PC-3 (cell line): Measurements from ENCODE around the gene SNX27.

ENCODE experiments used
- EZH2phosphoT487 ChIP-seq: fragments of 300-600 bp; sonication (generic); IDR thresholded peaks from 2 replicates; pipeline ENCODE4 v1.6.1; 2018; ENCODE audit warnings: mild to moderate bottlenecking, antibody characterized with exemption, low read length, borderline replicate concordance
- TF ChIP-seq, protein P1 (sequence below): fragments of 300-600 bp; sonication (generic); conservative IDR thresholded peaks from 2 replicates; pipeline ENCODE4 v1.5.1; 2017; ENCODE audit warnings: antibody characterized with exemption, low read depth, mild to moderate bottlenecking, low read length

GRCh38 chr1:151686561-151686960 is 74.7 kb downstream of the SNX27 start:
- TF ChIP-seq, protein P1, sequence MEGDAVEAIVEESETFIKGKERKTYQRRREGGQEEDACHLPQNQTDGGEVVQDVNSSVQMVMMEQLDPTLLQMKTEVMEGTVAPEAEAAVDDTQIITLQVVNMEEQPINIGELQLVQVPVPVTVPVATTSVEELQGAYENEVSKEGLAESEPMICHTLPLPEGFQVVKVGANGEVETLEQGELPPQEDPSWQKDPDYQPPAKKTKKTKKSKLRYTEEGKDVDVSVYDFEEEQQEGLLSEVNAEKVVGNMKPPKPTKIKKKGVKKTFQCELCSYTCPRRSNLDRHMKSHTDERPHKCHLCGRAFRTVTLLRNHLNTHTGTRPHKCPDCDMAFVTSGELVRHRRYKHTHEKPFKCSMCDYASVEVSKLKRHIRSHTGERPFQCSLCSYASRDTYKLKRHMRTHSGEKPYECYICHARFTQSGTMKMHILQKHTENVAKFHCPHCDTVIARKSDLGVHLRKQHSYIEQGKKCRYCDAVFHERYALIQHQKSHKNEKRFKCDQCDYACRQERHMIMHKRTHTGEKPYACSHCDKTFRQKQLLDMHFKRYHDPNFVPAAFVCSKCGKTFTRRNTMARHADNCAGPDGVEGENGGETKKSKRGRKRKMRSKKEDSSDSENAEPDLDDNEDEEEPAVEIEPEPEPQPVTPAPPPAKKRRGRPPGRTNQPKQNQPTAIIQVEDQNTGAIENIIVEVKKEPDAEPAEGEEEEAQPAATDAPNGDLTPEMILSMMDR = no peak
- no peak for TF ChIP-seq EZH2phosphoT487
